ENCODE data around the gene HMGXB4. TPM values are rescaled to one million over a fixed set of nuclear protein-coding genes. Genes with fewer than 3 reads are reported as not detected.

The HMGXB4 gene
- total RNA-seq, 2 donors from 2014 or later = 18.6 to 23.9 TPM

DNA sequence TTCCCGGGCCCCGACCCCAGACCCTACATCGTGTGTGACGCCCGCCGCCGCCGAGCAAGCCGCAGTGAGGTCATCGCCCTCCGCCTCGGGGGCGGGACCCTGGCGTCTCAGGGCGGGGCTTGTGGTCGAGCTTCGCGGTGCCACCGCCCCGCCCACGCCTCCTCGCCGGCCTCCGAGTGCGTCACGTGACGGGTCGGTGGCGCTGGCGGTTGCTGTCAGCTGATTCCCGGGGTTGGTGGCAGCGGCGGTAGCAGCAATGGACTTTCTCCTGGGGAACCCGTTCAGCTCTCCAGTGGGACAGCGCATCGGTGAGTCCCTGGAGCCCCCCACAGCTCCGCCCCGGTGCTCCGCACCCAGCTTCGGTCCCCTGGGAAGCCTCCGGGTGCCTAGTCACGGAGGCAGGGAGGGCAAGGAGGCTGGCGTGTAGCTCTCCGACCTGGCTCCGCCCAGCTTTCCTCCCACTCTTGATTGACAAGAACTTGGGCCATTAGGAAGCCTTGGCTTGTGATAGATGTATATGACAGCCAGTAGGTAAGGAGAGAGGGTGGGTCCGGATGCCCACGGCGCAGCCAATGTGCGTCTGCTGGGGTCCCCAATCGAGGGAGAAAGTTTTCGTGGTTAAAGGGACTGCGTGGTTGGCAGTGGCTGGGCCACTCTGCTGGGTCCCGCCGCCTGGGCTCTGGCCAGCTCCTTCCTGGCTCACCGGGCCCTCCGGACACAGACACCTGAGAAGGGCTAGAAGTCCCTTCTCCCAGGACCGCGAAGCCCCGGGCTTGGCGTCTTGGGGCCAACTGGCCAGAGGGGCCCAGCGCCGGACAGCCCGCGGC lies 42.6 kb downstream of the HMGXB4 start, which contains the start of gene TOM1:
Gene TOM1, plus strand, starts transcription at position 222 of the 827 bp plus-strand sequence. Its CDS starts 35 bp downstream, at position 257.
- no peaks in the 10 kb centered on the region for H3K27me3 ChIP-seq
- peak within 1 kb of the TSS; percentile 65 for H3K4me3 ChIP-seq
- no peaks in the 10 kb centered on the region for H3K9me3 ChIP-seq
- H3K36me3 ChIP-seq = no peaks in the 10 kb centered on the region
- no peak for TF ChIP-seq CTCF (IDR thresholded peaks at IDR 0.05)
- intact Hi-C loops (cut with DNase I) = no loop called here
- peak within 1 kb of the TSS; percentile 72 to 80 for H3K9ac ChIP-seq (ENCODE audit: low read depth in 2 of 2, low read length in 2 of 2)
- H3K27ac ChIP-seq = peak within 1 kb of the TSS; percentile 92
- peak; percentile 97 for DNase-seq
- H3K4me1 ChIP-seq = peaks cover 4% of the 10 kb centered on the region

GRCh38 chr22:35301372-35301874 lies 44.1 kb downstream of the HMGXB4 start:
- no peak for TF ChIP-seq CTCF (IDR thresholded peaks at IDR 0.05)
- Histone ChIP-seq H3K4me1 (peaks cover 4% of the 10 kb centered on the region), H3K27ac (peak overlapping the region; percentile 92), H3K27me3 (no peaks in the 10 kb centered on the region), H3K9ac (ENCODE audit: low read depth in 2 of 2, low read length in 2 of 2) (peak overlapping the region in 1 of 2 donors; percentile 62), H3K9me3 (no peaks in the 10 kb centered on the region), H3K4me3 (peak overlapping the region; percentile 65), H3K36me3 (no peaks in the 10 kb centered on the region)
- intact Hi-C loops (cut with DNase I) = no loop called here
- DNase-seq = no peak

DNA sequence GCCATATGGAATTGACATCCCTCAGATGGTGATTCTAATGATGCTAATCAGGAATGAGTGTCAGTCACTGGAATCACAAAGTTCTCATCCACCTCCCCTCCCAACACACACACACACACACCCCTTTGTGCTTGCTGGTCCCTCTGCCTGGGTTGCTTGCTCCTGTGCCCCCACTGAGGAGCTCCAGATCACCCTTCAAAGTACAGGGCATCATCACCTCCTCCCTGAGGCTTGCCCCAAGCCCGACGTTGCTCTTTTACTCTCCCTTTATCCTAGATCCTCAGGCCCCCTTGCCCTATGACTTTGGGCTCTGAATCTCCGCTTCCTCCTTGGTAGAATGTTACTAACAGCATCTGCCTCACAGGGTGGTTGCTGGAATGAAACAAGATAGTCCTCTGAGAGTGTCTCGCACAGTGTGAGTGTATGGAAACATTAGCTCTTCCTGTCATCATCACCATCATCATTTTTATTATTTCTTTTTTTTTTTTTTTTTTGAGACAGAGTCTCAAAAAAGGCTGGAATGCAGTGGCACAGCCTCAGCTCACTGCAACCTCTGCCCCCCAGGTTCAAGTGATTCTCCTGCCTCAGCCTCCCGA lies 45.8 kb downstream of the HMGXB4 start:
- H3K36me3 ChIP-seq = no peaks in the 10 kb centered on the region
- no peak for TF ChIP-seq CTCF (IDR thresholded peaks at IDR 0.05)
- H3K27ac ChIP-seq = no peak overlapping the region
- H3K9me3 ChIP-seq = no peaks in the 10 kb centered on the region
- H3K4me1 ChIP-seq = peaks cover 4% of the 10 kb centered on the region
- H3K4me3 ChIP-seq = no peak overlapping the region
- intact Hi-C loops (cut with DNase I) = no loop called here
- no peak overlapping the region for H3K9ac ChIP-seq (ENCODE audit: low read depth in 2 of 2, low read length in 2 of 2)
- DNase-seq = no peak
- no peaks in the 10 kb centered on the region for H3K27me3 ChIP-seq

DNA sequence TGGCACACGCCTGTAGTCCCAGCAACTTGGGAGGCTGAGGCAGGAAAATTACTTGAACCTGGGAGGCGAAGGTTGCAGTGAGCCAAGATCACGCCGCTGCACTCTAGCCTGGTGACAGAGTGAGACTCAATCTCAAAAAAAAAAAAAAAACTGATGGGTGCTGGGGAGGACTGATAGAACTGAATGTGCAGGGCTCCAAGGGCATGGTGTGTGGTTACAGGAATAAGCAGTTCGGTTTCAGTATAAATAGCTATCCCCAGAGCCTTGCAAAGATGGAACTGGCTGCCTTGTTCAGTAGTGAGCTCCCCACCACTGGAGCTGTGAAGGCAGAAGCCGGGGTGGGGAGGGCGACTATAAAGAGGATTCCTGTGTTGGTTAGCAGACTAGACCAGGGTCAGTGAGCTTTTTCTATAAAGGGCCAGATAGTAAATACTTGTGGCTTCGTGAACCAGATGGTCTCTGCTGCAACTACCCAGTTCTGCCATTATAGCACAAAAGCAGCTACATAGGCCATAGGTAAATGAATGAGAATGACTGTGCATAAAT lies 48.3 kb downstream of the HMGXB4 start:
- Histone ChIP-seq H3K27ac (no peak overlapping the region), H3K9ac (ENCODE audit: low read depth in 2 of 2, low read length in 2 of 2) (no peak overlapping the region), H3K9me3 (no peaks in the 10 kb centered on the region), H3K36me3 (no peaks in the 10 kb centered on the region), H3K4me1 (peaks cover 11% of the 10 kb centered on the region), H3K27me3 (no peaks in the 10 kb centered on the region), H3K4me3 (no peak overlapping the region)
- DNase-seq = no peak
- intact Hi-C loops (cut with DNase I) = no loop called here
- no peak for TF ChIP-seq CTCF (IDR thresholded peaks at IDR 0.05)

DNA sequence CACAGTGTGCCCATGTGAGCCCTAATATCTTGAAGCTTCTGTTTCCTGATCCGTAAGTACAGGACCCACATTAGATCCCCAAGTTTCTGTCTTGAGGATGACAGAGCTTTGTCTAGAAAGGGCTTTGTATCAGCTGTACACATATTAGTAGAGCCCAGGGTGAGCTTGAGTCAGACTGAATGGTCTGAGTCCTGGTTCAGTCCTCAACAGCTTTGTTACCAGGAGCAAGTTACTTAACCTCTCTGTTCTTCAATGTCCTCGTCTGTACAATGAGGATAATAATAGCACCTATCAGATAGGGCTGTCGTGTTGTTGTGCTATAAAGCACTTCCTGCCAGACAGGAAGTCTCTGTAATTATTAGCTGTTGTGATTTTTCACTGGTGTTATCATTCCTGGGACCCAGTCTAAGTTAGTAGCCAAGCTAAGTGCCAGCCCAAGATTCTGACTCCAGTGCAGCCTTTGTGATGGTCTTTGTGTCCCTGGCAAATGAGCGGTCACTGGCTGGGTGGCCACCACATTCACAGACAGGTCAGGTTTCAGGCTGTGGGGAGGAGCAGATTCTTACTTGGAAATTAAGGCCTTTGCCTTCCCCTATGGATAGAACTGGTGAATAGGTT lies 49.2 kb downstream of the HMGXB4 start:
- Histone ChIP-seq H3K4me3 (no peak overlapping the region), H3K36me3 (no peaks in the 10 kb centered on the region), H3K27me3 (no peaks in the 10 kb centered on the region), H3K9me3 (no peaks in the 10 kb centered on the region), H3K9ac (ENCODE audit: low read depth in 2 of 2, low read length in 2 of 2) (no peak overlapping the region), H3K27ac (no peak overlapping the region), H3K4me1 (peaks cover 16% of the 10 kb centered on the region)
- DNase-seq = no peak
- intact Hi-C loops (cut with DNase I) = no loop called here
- no peak for TF ChIP-seq CTCF (IDR thresholded peaks at IDR 0.05)

Data from colonic mucosa (tissue), 4 donors.